Smooth muscle cell of the brain vasculature (primary cell): ENCODE results near the gene INVS.
"Not testable (repeated sequence)": the region's sequence is repeated elsewhere in the genome, so short reads cannot be mapped to it uniquely, and the experiment has no call there.

ENCODE experiments used
- DNase-seq: peaks from one replicate; pipeline ENCODE4 v3.0.0-alpha.2; 2012; ENCODE audit warnings: low read depth, low spot score

The INVS gene

GRCh38 chr9:100083448-100084127 is 15.5 kb upstream of the INVS start:
- DNase-seq = no peak

DNA sequence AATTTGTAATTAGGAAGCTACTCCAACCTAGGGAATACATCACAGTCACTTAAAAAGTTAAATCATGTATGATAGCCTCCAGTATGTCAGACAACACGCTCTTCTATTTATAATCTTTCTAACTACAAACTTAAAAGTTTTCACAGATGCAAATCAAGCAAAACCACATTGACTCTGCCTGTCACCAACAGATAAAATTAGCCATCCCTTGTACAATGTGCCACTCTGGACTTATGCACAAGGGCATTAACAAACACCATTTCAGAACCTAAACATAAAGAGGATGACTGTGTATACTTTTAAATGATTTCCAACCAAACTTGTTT is 15.0 kb upstream of the INVS start:
- no peak for DNase-seq

DNA sequence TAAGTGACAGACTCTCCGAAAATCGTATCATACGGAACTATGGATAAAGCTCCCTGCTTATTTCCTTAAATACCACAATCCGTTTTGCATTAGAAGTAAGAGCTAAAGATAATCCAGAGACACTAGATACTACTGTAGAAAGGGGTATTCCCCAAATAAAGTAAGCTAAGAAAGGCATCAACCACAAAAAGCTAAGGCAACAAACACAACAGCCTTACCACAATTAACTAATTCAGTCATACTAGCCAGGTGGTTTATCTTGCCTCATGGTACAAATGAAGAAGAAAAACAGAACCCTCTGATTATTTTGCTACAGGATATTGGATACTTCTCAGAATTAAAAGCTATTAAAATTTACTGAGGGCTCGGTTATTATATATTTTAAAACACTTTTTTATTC is 14.3 kb upstream of the INVS start:
- no peak for DNase-seq

DNA sequence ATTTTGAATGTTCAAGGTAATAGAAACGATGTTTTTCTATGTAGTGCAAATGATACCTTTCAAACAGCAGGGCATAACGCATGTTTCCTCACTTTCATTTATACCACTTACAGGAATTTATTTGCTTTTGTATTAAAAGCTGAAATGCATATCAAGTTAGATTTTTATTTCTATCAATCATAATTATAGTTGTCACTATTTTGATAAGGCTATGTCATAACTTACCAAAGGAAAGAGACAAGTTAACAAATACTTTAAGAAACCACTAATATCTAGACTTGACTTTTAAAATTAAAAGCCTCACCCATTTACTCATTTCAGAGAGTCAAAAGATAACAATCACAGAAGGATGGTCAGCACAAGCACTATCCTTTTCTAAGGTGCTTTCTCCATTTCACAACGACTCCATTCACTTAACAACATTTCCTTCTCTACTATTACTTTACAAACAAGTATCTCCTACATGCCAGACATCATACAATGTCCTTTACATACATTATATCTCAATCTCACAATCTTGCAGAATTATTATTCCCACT is 12.9 kb upstream of the INVS start:
- DNase-seq = no peak

DNA sequence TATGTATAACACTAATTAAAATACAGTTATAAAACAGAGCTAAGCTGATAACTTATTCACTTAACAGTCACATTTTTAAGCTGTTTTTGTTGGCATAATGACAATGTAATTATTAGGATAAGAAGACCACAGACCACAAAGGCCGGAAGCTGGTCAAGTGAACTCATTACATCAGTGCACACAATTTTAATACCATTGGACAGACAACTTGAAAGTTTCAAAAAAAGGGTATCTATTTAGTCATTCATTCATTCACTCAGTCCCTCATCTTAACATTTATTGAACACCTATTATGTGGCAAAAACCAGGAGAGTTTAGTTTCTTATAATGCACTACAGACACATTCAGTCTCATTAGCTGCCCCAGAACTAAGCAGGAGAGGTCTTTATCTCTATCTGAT is 11.8 kb upstream of the INVS start:
- DNase-seq = no peak

GRCh38 chr9:100088202-100088601 is 10.8 kb upstream of the INVS start:
- DNase-seq = no peak

DNA sequence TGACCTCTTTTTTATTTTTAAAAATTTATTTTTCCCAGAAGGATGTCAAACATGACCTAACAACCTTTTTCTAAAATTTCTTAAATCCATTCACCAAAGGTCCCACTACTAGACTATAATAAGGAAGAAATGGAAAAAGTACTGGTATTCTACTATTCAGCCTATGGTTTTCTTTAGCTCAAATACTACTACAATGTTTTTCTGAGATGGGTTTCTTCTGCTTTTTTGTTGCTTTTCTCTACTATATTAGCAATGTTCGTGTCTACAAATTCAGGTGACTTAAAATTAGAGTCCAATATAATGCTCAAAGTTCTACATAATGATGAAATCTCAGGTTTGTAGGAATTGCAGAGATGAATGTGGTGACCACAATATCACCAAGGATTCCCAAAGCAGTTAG is 8.2 kb upstream of the INVS start:
- no peak for DNase-seq

GRCh38 chr9:100091650-100092049 is 7.4 kb upstream of the INVS start:
- DNase-seq = no peak

GRCh38 chr9:100092066-100092465 is 7.0 kb upstream of the INVS start:
- DNase-seq = no peak

DNA sequence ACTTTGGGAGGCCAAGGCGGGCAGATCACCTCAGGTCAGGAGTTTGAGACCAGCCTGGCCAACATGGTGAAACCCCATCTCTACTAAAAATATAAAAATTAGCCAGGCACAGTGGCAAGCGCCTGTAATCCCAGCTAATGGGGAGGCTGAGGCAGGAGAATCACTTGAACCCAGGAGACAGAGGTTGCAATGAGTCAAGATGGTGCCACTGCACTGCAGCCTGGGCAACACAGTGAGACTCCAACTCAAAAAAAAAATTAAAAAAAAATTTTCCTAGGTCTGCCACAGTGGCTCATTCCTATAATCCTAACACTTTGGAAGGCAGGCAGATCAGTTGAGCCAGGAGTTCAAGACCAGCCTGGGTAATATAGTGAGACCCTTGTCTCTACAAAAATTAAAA is 4.6 kb upstream of the INVS start:
- DNase-seq = not testable (repeated sequence)

DNA sequence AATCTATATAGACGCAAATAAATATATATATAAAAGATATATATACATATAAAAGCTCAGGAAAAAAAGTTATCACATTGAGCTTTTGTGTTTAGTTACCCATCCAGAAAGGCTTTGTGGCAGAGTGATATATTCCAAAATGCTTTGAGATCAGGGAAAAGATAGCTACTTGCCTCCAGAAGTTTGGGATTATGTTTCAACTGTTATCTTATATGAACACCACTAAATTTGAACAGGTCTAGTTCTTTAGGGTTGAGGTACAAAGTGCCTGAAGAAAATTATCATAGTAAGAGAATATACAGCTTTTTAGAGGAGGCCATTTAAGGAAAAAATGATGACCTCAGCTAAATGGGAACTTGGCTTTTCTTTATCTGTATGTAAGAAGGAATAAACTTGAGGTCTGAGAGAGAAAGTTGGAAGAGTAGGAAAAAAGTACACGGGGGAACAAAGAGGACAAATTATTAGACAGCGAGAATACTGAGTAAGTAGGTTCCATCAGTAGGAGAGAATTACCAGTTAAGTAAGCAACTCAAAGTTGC is 2.6 kb upstream of the INVS start:
- DNase-seq = no peak

DNA sequence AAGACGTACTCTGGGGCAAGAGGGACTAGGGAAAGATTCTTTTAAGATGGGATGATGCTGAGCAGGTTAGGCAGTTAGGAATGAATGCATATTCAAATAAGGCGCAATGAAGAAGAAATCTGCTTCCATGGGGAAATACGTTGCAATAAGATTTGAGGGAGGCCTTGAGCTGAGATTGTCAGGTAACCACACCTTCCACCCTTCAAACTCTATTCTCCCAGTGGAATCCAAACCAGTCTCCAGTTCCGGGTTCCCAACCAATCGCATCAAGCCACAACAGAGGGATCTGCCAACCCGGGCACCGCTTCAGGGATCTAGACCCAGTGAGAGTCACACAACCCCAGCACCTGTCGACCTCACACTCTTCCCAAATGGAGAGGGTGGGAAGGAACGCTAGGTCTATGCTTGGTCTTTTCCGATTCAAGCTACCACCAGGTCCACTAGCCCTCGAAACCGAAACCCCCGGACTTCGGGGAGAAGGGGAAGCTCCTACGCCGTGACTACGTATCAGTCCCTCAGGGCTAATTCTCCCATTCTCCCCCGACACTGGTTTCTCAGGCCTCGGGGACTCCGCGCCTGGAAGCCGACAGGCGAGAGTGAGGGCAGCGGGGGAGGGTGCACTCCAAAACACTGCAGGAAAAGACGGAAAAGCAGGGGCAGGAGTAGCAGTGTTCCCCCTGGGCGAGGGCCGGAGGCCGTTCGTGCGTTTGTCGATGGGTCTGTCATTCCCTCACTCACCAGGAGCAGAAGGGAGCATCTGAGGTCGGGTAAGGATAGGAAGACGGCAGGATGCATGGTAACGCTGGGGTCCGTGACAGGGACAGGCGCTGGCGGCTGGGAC is 777 bp upstream of the INVS start:
- DNase-seq = no peak

GRCh38 chr9:100099722-100100042 is 639 bp downstream of the INVS start:
- no peak for DNase-seq

GRCh38 chr9:100100146-100100667 is 1.2 kb downstream of the INVS start:
- no peak for DNase-seq

GRCh38 chr9:100101608-100102007 is 2.6 kb downstream of the INVS start:
- no peak for DNase-seq

DNA sequence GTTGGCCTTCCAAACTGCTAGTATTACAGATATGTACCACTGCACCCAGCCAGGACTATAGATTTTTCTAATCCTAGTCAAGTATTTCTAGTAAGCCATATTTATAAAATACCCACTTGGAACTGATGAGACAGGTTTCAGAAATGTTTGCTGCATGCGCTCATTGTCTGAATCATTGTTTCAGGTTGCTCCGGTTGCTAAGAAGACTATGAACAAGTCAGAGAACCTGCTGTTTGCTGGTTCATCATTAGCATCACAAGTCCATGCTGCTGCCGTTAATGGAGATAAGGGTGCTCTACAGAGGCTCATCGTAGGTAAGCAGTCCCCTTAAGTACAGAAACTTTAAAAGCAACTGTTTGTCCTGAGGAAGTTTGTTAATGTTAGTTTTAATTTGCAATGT is 5.3 kb downstream of the INVS start:
- no peak for DNase-seq

DNA sequence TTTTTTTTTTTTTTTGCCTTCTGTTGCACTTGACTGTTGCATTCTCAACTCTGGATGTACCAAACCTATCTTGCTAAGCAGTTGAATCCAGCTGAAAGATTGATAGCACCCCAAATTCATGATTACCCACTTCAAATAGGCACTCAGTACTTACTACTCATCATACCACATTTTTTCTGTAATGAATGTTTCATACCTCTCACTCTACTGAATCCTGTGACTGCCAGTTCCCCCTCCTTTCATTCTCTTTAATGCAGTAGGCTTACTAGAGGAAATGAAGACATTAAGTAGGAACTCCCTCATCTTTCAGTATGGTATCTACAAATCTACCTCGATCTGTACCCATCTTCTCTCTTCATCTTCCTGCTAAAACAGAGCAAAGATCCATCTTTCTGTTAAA is 6.8 kb downstream of the INVS start:
- no peak for DNase-seq

GRCh38 chr9:100106616-100107015 is 7.6 kb downstream of the INVS start:
- no peak for DNase-seq

GRCh38 chr9:100108559-100108958 is 9.5 kb downstream of the INVS start:
- DNase-seq = no peak

GRCh38 chr9:100111235-100111634 is 12.2 kb downstream of the INVS start:
- DNase-seq = no peak

DNA sequence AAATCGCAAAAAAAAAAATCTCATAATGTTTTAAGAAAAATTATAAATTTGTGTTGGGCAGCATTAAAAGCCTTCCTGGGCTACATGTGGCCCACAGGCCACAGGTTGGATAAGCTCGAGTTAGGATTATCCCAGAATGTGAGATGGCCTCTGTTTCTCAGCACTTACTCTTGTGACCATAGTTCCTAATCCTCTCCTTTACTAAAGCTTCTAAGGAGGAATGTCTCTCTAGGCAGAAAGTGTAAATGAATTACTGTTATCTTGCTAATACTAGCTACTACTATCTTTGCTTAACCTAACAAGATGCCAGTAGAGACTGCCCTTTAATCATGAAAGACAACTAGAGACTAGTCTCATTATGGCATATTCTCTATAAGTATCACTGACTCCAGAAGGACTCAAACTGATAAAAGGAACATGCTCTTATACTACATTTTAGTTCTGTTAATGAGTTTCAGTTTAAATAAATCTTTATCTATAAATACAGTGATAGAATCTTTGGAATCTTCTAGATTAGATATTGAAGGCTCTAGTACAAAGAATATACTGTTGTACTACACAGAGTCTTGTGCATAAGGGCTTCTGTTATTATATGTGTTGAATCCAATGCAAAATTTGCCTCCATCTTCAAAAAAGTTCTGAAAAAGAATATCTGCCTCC is 13.8 kb downstream of the INVS start:
- DNase-seq = no peak

- DNase-seq = no peak
These were observed 18.3 kb downstream of the INVS start for GRCh38 chr9:100117316-100117715.
